IMR-90 (cell line): ENCODE measurements around the gene TMIGD1.
A peak's percentile ranks its signal among the peaks of the same experiment; 100 is the strongest.

Experiments
- BHLHE40 ChIP-seq: fragments of 150-350 bp; IDR thresholded peaks from 2 replicates; pipeline ENCODE4 v1.6.1; 2016; ENCODE audit warnings: mild to moderate bottlenecking, low read depth, low read length
- FOS ChIP-seq: fragments of 150-350 bp; IDR thresholded peaks from 2 replicates; pipeline ENCODE4 v1.6.1; 2016; ENCODE audit warnings: low read depth, low read length
- MAFK ChIP-seq: IDR thresholded peaks from 2 replicates; pipeline ENCODE4 v1.6.1; 2012; ENCODE audit warnings: low read depth, low read length, improper control_type of control experiment
- MAZ ChIP-seq: IDR thresholded peaks from 2 replicates; pipeline ENCODE4 v1.6.1; 2012; ENCODE audit warnings: low read depth, mild to moderate bottlenecking, low read length, improper control_type of control experiment, moderate library complexity, borderline replicate concordance
- NFE2L2 ChIP-seq: fragments of 150-350 bp; IDR thresholded peaks from 2 replicates; pipeline ENCODE4 v1.6.1; 2016; ENCODE audit warnings: low read depth, mild to moderate bottlenecking, low read length
- POLR2A ChIP-seq: IDR thresholded peaks from 2 replicates; pipeline ENCODE4 v1.6.1; 2012; ENCODE audit warnings: mild to moderate bottlenecking, low read depth, low read length
- RAD21 ChIP-seq: IDR thresholded peaks from 2 replicates; pipeline ENCODE4 v1.6.1; 2012; ENCODE audit warnings: low read length, improper control_type of control experiment
- RCOR1 ChIP-seq: IDR thresholded peaks from 2 replicates; pipeline ENCODE4 v1.6.1; 2012; ENCODE audit warnings: mild to moderate bottlenecking, low read length, improper control_type of control experiment; ENCODE audit not compliant: insufficient replicate concordance
- SMC3 ChIP-seq: fragments of 150-350 bp; IDR thresholded peaks from 2 replicates; pipeline ENCODE4 v1.6.1; 2016; ENCODE audit warnings: low read depth, mild to moderate bottlenecking, antibody characterized with exemption, low read length, moderate library complexity
- TF ChIP-seq, protein P1 (sequence below): conservative IDR thresholded peaks from 2 replicates; pipeline ENCODE4 v1.5.1; 2012; ENCODE audit warnings: mild to moderate bottlenecking, low read depth, low read length, improper control_type of control experiment
- TF ChIP-seq, protein P2 (sequence below): fragments of 150-350 bp; IDR thresholded peaks from 2 replicates; pipeline ENCODE4 v1.6.1; 2017; ENCODE audit warnings: mild to moderate bottlenecking, antibody characterized with exemption, low read length, low read depth

DNA sequence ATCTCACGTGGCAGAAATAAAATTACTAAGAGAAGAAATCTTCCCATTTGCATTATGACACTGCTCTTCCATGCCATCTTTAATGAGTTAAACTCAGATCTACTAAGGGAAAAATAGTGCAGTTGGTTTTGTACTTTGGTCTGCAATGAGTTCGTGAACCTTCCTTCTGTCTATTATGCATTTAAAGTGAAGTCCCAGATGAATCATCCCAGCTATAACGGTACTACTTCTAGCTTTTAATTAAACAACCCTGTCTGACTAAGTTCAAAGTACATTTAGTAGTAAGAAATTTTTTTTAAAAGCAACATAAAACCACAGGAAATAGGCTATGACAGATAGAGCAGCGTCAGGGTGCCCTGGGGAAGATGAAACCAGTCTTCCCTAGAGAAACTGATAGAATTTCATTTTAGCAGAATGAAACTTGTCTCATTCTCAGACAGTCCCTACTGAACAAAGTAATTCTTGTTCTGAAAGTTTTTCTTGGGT is 1.8 kb downstream of the TMIGD1 start:
- no peak for TF ChIP-seq BHLHE40
- TF ChIP-seq, protein P1, sequence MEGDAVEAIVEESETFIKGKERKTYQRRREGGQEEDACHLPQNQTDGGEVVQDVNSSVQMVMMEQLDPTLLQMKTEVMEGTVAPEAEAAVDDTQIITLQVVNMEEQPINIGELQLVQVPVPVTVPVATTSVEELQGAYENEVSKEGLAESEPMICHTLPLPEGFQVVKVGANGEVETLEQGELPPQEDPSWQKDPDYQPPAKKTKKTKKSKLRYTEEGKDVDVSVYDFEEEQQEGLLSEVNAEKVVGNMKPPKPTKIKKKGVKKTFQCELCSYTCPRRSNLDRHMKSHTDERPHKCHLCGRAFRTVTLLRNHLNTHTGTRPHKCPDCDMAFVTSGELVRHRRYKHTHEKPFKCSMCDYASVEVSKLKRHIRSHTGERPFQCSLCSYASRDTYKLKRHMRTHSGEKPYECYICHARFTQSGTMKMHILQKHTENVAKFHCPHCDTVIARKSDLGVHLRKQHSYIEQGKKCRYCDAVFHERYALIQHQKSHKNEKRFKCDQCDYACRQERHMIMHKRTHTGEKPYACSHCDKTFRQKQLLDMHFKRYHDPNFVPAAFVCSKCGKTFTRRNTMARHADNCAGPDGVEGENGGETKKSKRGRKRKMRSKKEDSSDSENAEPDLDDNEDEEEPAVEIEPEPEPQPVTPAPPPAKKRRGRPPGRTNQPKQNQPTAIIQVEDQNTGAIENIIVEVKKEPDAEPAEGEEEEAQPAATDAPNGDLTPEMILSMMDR, result no peak
- TF ChIP-seq, protein P2, sequence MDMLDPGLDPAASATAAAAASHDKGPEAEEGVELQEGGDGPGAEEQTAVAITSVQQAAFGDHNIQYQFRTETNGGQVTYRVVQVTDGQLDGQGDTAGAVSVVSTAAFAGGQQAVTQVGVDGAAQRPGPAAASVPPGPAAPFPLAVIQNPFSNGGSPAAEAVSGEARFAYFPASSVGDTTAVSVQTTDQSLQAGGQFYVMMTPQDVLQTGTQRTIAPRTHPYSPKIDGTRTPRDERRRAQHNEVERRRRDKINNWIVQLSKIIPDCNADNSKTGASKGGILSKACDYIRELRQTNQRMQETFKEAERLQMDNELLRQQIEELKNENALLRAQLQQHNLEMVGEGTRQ, result no peak
- TF ChIP-seq RAD21, result no peak
- no peak for TF ChIP-seq SMC3
- no peak for TF ChIP-seq MAZ
- TF ChIP-seq POLR2A, result no peak
- TF ChIP-seq NFE2L2, result no peak
- 0 out of 2 replicates have a peak, but pooled peaks have one; percentile 4 for TF ChIP-seq MAFK
- peak; percentile 30; the same call in 1 of the 2 replicates for TF ChIP-seq FOS
- no peak for TF ChIP-seq RCOR1
